PC-3 (cell line): ENCODE measurements around the gene ZNF491.

Experiments
- EZH2 ChIP-seq: fragments of 300-600 bp; sonication (generic); IDR thresholded peaks from one replicate; pipeline ENCODE4 v1.6.1; 2017; ENCODE audit warnings: antibody characterized with exemption, mild to moderate bottlenecking, low read length; ENCODE audit not compliant: unreplicated experiment
- TF ChIP-seq, protein P1 (sequence below): fragments of 300-600 bp; sonication (generic); conservative IDR thresholded peaks from 2 replicates; pipeline ENCODE4 v1.5.1; 2017; ENCODE audit warnings: antibody characterized with exemption, low read depth, mild to moderate bottlenecking, low read length

DNA sequence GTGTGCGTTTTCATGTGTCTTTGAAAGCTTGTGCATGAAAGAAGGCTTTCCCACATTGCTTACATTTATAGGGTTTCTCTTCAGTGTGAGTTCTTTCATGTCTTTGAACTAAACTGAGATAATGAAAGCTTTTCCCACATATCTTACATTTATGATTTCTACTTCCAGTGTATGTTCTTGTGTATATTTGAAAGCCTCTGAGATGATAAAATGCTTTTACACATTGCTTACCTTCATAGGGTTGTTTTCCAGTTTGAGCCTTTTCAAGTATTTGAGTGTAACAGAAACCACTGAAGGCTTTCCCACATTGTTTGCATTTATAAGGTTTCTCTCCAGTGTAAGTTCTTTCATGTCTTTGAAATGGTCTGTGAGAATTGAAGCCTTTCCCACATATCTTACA, 41.4 kb upstream of the ZNF491 start:
- TF ChIP-seq, protein P1, sequence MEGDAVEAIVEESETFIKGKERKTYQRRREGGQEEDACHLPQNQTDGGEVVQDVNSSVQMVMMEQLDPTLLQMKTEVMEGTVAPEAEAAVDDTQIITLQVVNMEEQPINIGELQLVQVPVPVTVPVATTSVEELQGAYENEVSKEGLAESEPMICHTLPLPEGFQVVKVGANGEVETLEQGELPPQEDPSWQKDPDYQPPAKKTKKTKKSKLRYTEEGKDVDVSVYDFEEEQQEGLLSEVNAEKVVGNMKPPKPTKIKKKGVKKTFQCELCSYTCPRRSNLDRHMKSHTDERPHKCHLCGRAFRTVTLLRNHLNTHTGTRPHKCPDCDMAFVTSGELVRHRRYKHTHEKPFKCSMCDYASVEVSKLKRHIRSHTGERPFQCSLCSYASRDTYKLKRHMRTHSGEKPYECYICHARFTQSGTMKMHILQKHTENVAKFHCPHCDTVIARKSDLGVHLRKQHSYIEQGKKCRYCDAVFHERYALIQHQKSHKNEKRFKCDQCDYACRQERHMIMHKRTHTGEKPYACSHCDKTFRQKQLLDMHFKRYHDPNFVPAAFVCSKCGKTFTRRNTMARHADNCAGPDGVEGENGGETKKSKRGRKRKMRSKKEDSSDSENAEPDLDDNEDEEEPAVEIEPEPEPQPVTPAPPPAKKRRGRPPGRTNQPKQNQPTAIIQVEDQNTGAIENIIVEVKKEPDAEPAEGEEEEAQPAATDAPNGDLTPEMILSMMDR: no peak
- TF ChIP-seq EZH2: no peak
